HG03060 (cell line): ENCODE data around the gene CACNA1C.

Experiments used
- ATAC-seq: cut with Tn5 transposase; IDR thresholded peaks from one replicate; pipeline ENCODE4 v1.9.1; 2021; ENCODE audit warnings: low read depth, moderate number of reproducible peaks; ENCODE audit not compliant: unreplicated experiment

The CACNA1C gene

GRCh38 chr12:2641207-2641606 is 588.4 kb downstream of the CACNA1C start:
- ATAC-seq: no peak

GRCh38 chr12:2641761-2642160 is 589.0 kb downstream of the CACNA1C start:
- no peak for ATAC-seq

DNA sequence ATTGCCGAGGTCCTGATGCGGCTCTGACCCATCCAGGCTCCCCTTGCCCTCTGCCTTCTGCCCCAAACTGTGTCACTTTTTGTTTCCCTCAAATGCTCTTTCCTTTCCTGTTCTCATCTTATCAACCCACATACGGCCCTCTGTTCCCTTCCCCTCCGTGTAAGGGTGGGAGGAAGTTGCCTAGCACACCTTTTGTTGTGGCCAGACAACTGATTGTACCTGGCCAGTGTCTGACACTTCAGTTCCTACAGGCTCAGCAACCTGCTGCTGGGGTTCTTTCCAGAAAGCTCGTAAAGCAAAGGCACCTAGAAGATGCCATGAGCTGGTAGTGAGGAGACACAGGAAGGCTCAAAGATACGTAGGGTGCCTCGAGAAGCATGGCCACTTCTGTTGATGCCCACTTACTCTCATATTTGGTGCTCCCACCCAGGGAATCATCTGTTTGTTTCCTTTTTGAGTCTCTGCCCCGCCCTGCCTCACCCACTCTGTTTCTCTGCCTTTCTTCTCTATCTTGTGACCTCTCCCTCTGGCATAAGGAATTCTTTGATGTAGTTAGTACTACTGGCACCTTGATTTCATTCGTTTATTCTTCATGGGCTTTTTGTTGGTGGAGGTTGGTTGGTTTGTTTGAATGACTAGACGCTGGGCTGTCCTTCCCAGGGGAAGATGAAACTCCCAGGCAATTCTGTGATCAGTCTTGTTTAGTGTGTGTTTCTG is 589.5 kb downstream of the CACNA1C start:
- ATAC-seq: no peak

- ATAC-seq: no peak
These were observed 590.2 kb downstream of the CACNA1C start for GRCh38 chr12:2642896-2643425.

- ATAC-seq: no peak
These were observed 590.9 kb downstream of the CACNA1C start for GRCh38 chr12:2643576-2644135.

- ATAC-seq: no peak
These were observed 592.1 kb downstream of the CACNA1C start for GRCh38 chr12:2644683-2645405.

DNA sequence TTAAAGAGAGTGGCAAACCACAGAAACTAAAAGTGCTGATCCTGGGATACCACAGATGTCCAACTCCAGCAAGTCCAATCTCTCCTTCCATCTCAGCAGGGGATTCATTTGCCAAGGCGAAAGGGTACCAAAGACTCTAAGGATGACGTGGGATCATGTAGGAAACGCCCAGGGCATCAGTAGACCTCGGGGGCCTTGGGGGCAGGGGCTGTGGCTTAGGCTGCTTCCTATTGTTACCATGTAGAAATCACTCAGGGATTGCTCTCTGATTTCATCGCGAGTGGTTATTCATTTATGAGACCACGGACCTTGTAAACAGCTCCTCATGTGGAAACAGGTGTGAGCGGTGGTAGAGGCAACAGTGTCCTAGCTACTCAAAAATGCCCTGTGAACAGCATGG is 592.7 kb downstream of the CACNA1C start:
- ATAC-seq: no peak

GRCh38 chr12:2646341-2646740 is 593.6 kb downstream of the CACNA1C start:
- ATAC-seq: no peak

DNA sequence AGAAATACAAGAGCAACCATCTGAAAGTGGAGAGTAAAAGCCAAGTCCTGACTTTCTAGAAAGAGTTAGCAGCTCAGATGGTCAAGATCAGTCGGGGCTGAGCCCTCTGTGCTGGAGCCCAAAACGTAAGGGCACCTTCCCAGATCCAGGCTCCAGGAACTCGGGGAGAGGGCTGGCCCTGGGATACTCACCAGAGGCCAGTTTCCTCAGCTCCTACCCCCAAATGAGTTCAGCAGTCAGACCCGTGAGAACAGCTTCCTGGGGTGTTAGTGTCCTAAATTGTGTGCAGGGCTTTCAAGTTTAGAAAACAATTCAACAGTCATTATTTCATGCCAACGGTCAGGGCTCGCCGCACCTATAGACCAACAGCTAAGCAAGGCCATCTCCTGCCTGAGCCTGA is 594.4 kb downstream of the CACNA1C start:
- no peak for ATAC-seq

DNA sequence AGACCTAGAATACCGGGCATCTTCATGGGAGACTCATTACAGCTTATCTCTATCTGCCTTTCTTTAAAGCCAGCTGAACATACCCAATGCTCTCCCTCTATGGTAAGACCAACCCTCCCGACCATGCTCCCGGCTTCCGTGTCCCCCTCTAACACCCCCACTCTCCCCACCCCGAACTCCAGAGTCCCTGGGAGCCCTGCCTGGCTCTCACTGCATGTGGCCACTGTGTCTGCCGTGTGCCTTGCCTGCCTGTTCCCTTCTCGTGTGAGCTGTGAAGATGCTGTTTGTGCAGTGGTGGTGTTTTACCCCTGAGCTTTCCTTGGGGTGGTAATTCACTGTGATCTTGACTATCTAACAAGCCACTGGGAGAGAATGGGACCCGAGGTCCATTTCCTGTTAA is 595.6 kb downstream of the CACNA1C start:
- ATAC-seq: no peak

DNA sequence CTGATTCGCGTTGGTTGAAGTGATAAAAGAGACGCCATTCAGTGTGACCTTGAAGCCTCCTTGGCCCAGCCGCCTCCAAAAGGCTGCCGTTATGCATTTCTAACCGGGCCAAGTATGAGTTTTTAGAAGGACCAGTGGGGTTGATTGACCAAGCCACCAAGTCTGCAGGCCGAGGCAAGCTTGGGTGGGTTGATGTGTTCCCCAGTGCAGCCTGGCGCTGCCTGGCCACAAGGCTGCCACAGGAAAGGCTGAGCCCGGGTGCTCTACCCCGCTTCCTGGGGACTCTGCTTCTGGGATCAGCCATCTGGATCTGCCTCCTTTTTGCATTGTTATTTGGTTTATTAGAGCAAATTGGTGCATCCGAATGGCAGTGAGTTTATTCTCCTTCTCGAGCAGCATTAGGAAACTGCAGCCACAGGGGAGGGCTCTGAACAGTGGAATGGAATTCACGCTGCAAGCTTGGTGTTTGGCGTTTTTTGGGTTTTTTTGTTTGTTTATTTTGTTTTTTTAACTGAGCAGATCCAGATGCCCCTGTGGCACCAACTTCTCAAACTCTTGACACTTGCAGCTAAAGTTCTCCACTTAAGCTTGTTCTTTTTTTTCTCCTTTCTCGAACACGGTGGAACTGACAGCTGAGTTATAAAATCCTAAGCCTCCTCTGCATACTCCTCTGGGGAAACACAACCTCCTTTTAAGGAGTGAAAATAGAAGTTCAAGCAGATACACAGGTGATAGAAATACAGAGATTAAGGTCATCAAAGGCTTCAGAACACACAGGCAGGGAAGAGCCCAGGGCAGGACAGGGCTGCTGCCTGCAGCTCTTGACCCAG is 596.6 kb downstream of the CACNA1C start:
- ATAC-seq: no peak

GRCh38 chr12:2650261-2651067 is 597.7 kb downstream of the CACNA1C start:
- no peak for ATAC-seq

GRCh38 chr12:2651068-2651965 is 598.5 kb downstream of the CACNA1C start:
- no peak for ATAC-seq

- no peak for ATAC-seq
These were observed 599.2 kb downstream of the CACNA1C start for GRCh38 chr12:2652011-2652400.

GRCh38 chr12:2652401-2653081 is 599.8 kb downstream of the CACNA1C start:
- ATAC-seq: no peak

GRCh38 chr12:2653461-2653965 is 600.7 kb downstream of the CACNA1C start:
- no peak for ATAC-seq

GRCh38 chr12:2654311-2654710 is 601.5 kb downstream of the CACNA1C start:
- ATAC-seq: no peak

- ATAC-seq: no peak
These were observed 602.0 kb downstream of the CACNA1C start for GRCh38 chr12:2654741-2655140.
